ENCODE data around the gene CIAO2B. TPM values are rescaled to one million over a fixed set of nuclear protein-coding genes. Genes with fewer than 3 reads are reported as not detected.

The CIAO2B gene
- total RNA-seq, 2 donors from 2014 or later = 53.0 to 60.3 TPM

GRCh38 chr16:66911801-66912200 lies 22.4 kb downstream of the CIAO2B start:
- intact Hi-C loops (cut with DNase I) = no loop called here
- no peak for DNase-seq (ENCODE audit: low spot score)

GRCh38 chr16:66911112-66911511 lies 23.1 kb downstream of the CIAO2B start:
- intact Hi-C loops (cut with DNase I) = no loop called here
- DNase-seq (ENCODE audit: low spot score) = no peak

- intact Hi-C loops (cut with DNase I) = no loop called here
- DNase-seq (ENCODE audit: low spot score) = no peak
Observed at GRCh38 chr16:66910175-66910940, 23.8 kb downstream of the CIAO2B start.

GRCh38 chr16:66908762-66909559 lies 25.2 kb downstream of the CIAO2B start:
- DNase-seq (ENCODE audit: low spot score) = no peak
- intact Hi-C loops (cut with DNase I) = no loop called here

GRCh38 chr16:66908116-66908515 lies 26.1 kb downstream of the CIAO2B start:
- intact Hi-C loops (cut with DNase I) = no loop called here
- DNase-seq (ENCODE audit: low spot score) = no peak

GRCh38 chr16:66906916-66907836 lies 27.0 kb downstream of the CIAO2B start:
- intact Hi-C loops (cut with DNase I) = no loop called here
- DNase-seq (ENCODE audit: low spot score) = no peak

DNA sequence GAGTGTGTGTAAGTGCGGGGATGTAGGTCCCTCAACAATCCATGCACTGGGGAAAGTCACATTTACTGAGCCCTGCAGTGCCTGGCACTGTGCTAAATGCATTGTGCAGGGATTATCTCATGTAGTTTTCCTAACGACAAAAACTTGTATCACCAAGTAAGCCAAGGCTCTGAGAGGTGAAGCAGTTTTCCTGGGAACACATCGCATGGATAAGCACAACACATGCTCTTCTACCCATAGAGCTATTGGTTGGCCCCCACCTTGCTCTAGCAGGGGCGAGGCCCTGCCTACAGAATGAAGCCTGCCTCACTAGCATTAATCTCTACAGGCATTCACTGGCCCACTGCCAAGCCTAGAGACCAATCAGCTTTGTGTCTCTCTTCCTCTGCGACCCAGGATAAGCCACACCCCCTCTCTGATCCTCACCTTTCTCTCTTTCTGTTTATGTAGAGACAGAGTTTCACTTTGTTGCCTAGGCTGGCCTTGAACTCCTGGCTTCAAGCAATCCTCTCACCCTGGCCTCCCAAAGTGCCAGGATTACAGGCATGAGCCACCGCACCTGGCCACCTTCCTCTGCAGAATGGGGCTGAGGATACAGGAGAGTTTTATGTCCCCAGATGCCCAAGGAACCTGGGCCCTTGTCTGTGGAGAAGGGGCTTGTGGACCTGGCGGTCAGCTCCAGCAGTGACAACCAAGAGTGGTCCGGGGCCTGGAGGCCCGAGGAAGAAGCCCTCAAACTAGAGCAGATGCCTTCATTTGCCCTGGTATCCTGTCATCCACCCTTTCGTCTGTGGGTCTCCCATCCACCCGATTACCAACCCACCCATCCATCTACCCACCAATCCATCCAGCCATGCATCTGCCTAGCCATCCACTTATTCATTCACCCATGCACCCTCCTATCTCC lies 28.3 kb downstream of the CIAO2B start:
- intact Hi-C loops (cut with DNase I) = no loop called here
- DNase-seq (ENCODE audit: low spot score) = no peak

DNA sequence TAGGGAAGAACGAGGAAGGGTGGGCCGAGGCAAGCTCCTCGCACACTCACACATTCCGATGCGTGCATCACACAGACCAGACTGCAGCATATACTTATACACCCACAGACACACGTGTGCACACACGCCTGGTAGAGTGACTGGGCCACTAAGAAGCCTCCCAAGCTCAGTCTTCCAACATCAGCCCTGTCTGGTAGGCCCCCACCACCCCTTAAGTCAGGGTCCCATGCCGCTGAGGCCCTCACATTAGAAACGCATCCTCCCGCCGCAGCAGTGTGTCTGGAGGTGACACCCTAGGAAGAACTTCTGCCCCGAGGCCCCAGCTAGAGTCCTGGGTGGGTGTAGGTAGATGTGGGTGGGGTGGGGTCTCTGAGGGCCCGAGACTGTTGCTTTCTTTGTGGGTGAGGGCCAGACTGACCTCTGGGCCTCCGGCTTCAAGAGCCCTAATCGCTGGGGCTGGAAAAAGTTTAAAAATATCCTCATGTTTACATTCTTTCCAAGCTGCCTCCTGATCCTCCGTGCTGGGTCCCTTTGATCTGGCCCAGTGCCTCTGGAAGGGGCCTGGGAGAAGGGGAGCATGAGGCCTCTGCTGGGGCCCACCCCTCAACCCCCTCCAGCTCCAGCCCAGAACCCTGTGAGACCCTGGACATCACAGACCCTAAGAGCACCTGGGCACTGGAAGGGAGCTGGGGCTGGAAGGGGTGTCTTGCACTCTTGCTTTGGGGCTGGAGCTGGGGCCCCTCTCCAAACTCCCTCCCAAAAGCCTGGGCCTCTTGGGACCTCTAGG lies 29.2 kb downstream of the CIAO2B start:
- no peak for DNase-seq (ENCODE audit: low spot score)
- intact Hi-C loops (cut with DNase I) = no loop called here

DNA sequence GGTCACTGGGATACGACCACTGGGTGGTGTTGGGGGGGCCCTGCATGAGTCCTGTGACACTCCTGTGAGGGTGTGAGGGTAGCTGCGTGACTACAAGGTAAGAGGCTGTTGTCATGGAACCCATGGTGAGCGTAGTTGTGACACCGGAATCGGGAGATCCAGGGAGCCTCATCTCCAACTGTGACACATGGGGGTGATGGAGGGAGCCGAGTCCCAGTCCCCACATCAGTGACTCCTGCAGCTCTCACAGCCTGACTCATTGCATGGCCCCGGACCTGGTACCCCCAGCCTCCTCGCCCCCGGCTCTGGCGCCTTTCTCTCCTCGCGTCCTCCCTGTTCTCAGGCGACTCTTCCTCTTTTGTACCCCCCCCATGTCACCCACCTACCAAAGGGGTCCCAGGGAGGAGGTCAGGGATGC lies 29.8 kb downstream of the CIAO2B start:
- DNase-seq (ENCODE audit: low spot score) = no peak
- intact Hi-C loops (cut with DNase I) = no loop called here

DNA sequence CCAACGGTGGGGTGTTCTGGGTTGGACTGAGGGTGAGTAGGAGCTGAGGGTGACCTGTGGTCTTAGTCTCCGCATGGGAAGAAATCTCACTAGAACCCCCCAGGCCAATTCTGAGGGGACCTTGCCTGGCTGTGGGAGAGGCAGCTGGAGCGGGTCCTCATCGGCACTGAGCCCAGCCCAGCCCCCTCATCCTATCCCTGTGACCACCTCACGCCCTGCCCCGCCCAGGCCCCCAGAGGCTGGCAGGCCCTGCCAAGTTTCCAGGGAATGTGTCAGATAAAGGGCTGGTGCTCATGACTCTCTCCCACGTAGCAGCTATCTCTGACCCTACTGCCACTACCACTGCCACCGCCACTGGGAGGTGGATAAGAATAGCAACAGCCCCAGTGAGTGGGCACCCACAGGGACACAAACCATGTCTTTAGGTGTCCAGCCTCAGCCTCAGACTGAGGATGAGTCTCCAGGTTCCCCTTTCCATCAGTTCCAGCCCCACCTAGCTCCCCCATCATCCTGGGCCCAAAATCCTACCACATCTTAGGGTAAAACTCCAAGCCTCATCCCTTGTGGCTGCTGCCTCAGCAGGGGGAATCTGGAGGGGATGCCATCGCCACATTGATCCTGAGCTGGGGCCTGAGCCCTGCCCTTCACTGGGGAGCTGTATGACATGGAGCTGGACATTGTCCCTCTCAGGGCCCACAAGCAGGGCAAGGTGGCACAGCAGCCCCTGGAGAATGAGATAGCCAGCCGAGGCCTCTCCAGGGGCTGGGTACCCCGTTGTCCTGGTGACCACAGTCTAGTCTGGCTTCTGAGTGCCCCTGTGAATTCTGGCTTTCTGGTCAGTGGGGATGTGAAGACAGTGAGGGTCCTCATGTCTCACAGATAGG lies 30.4 kb downstream of the CIAO2B start:
- DNase-seq (ENCODE audit: low spot score) = no peak

GRCh38 chr16:66902648-66903543 lies 31.3 kb downstream of the CIAO2B start:
- intact Hi-C loops (cut with DNase I) = no loop called here

More for the DNA sequence above, 30.4 kb downstream of the CIAO2B start:
- intact Hi-C loops (cut with DNase I) = no loop called here

DNA sequence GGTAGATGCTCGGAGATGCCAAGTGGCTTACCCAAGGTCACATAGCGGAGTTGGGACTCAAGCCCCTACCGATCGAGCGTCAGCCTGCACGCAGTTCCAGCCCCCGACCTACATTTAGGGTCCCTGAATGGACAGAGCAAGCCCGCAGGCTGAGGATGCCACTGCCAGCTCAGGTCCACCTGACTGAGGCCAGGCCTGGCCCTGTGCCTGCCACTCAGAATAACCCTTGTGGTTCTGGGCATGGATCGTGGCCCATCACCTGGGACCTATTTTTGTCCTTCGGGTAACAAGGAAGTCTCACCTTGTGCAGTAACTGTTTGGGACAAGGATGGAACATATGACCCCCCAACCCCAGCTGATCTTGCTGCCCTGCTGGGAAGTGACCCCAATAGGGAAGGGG lies 32.6 kb downstream of the CIAO2B start:
- no peak for DNase-seq (ENCODE audit: low spot score)
- intact Hi-C loops (cut with DNase I) = no loop called here

More at GRCh38 chr16:66902648-66903543, 31.3 kb downstream of the CIAO2B start:
- no peak for DNase-seq (ENCODE audit: low spot score)

GRCh38 chr16:66900721-66901441 lies 33.3 kb downstream of the CIAO2B start:
- intact Hi-C loops (cut with DNase I) = no loop called here
- DNase-seq (ENCODE audit: low spot score) = peak; percentile 81

GRCh38 chr16:66899945-66900710 lies 34.1 kb downstream of the CIAO2B start:
- peak; percentile 93 for DNase-seq (ENCODE audit: low spot score)
- intact Hi-C loops (cut with DNase I) = loop anchor here in 1 of 2 donors (5.0 kb wide), 1 partner anchor 32 kb away; the partner anchor contains the start of gene CIAO2B

Measured in posterior vena cava (tissue), 2 donors.